HepG2 (cell line): ENCODE measurements around the gene ACAD11. TPM values are rescaled to one million over a fixed set of nuclear protein-coding genes. Genes with fewer than 3 reads are reported as not detected.

Source experiments
- CHCHD3 ChIP-seq: sonication (generic); formaldehyde crosslinking; IDR thresholded peaks from 2 replicates; pipeline ENCODE4 v1.8.0; 2022; ENCODE audit warnings: mild to moderate bottlenecking, missing genetic modification reagents, moderate library complexity
- ELF1 ChIP-seq: sonication (generic); formaldehyde crosslinking; IDR thresholded peaks from 2 replicates; pipeline ENCODE4 v1.4.0; 2020; ENCODE audit warnings: missing genetic modification reagents
- LRRFIP1 ChIP-seq: sonication (generic); formaldehyde crosslinking; conservative IDR thresholded peaks from 2 replicates; pipeline ENCODE4 v1.4.0; 2020; ENCODE audit warnings: missing genetic modification reagents
- MIXL1 ChIP-seq: IDR thresholded peaks from 2 replicates; pipeline ENCODE4 v1.6.1; 2016
- MZF1 ChIP-seq: sonication (generic); formaldehyde crosslinking; IDR thresholded peaks from 2 replicates; pipeline ENCODE4 v1.8.1; 2023; ENCODE audit warnings: mild to moderate bottlenecking, missing genetic modification reagents, borderline replicate concordance
- POLR2A ChIP-seq, 2 experiments: IDR thresholded peaks; 2 replicates each; pipeline ENCODE4 v1.6.1; 2011; ENCODE audit warnings: low read depth in 2 of 2, low read length in 2 of 2, mild to moderate bottlenecking in 1 of 2, moderate library complexity in 1 of 2; ENCODE audit not compliant: insufficient read depth in 1 of 2
- PRDM10 ChIP-seq: sonication (generic); formaldehyde crosslinking; IDR thresholded peaks from 2 replicates; pipeline ENCODE4 v1.4.0; 2020; ENCODE audit warnings: low read depth, missing genetic modification reagents
- ZBTB3 ChIP-seq: sonication (generic); formaldehyde crosslinking; IDR thresholded peaks from 2 replicates; pipeline ENCODE4 v1.4.0; 2020; ENCODE audit warnings: low read depth, mild to moderate bottlenecking, moderate library complexity, missing genetic modification reagents, borderline replicate concordance
- ZNF382 ChIP-seq: sonication (generic); formaldehyde crosslinking; IDR thresholded peaks from 2 replicates; pipeline ENCODE4 v1.5.0; 2020; ENCODE audit warnings: missing genetic modification reagents, mild to moderate bottlenecking, borderline replicate concordance
- ZNF460 ChIP-seq: sonication (generic); formaldehyde crosslinking; IDR thresholded peaks from 2 replicates; pipeline ENCODE4 v1.5.1; 2020; ENCODE audit warnings: missing genetic modification reagents, mild to moderate bottlenecking, borderline replicate concordance
- ZNF484 ChIP-seq: sonication (generic); formaldehyde crosslinking; IDR thresholded peaks from 2 replicates; pipeline ENCODE4 v1.5.1; 2020; ENCODE audit warnings: mild to moderate bottlenecking, low read depth, missing genetic modification reagents, borderline replicate concordance
- ZNF615 ChIP-seq: sonication (generic); formaldehyde crosslinking; IDR thresholded peaks from 2 replicates; pipeline ENCODE4 v1.5.0; 2020; ENCODE audit warnings: mild to moderate bottlenecking, missing genetic modification reagents, borderline replicate concordance
- ZNF747 ChIP-seq: sonication (generic); formaldehyde crosslinking; IDR thresholded peaks from 2 replicates; pipeline ENCODE4 v1.8.1; 2023; ENCODE audit warnings: missing genetic modification reagents, mild to moderate bottlenecking, borderline replicate concordance
- polyA plus RNA-seq, 8 experiments: library from polyadenylated mRNA; depleted of rRNA in 3 of 8; stranded (reverse) in 7 of 8; unstranded in 1 of 8; fragments of >200 nt; fragmentation: Illumina TruSeq in 4 of 8; extraction: Trizol in 4 of 8; gene quantifications; 2 replicates each; pipeline versions ENCODE4 v1.2.1 to v1.2.3, GENCODE V29; 2011 to 2016; ENCODE audit warnings: low read depth in 4 of 8, missing spikeins in 1 of 8, mixed read lengths in 1 of 8; ENCODE audit not compliant: insufficient read depth in 1 of 8
- total RNA-seq, 5 experiments: library from RNA; depleted of rRNA; stranded (reverse); fragments of >200 nt; fragmentation: Illumina TruSeq; extraction: Trizol; gene quantifications; 2 replicates each; pipeline ENCODE4 v1.2.3, GENCODE V29; 2016; ENCODE audit warnings: low read depth in 1 of 5
- TF ChIP-seq, protein P1 (sequence below): sonication (generic); formaldehyde crosslinking; IDR thresholded peaks from 2 replicates; pipeline ENCODE4 v1.4.0; 2020; ENCODE audit warnings: mild to moderate bottlenecking, missing genetic modification reagents, borderline replicate concordance

Gene ACAD11
- total and polyA plus RNA-seq, 2 of the 13 experiments (the other 11 are each of a cell fraction or from before 2014, with no cell fraction given), result 30.6 to 56.9 TPM

GRCh38 chr3:132660052-132660810 lies 622 bp upstream of the ACAD11 start, which contains the start of gene UBA5 (continued):
- no peak for TF ChIP-seq PRDM10 (CRISPR knock-in tag)
- no peak for TF ChIP-seq MIXL1
- TF ChIP-seq ZNF484 (CRISPR knock-in tag), result no peak
- TF ChIP-seq CHCHD3 (CRISPR knock-in tag), result no peak
- TF ChIP-seq ELF1 (CRISPR knock-in tag), result peak; percentile 53
- TF ChIP-seq POLR2A (IDR thresholded peaks at IDR 0.05; ENCODE audit: insufficient read depth in 1 of 2, low read depth in 2 of 2, low read length in 2 of 2), result peak; percentile 64 to 67; a peak in 3 of 4 replicates
- TF ChIP-seq ZNF460 (CRISPR knock-in tag), result no peak
- no peak for TF ChIP-seq ZNF382 (CRISPR knock-in tag)
- no peak for TF ChIP-seq LRRFIP1 (CRISPR knock-in tag)
- TF ChIP-seq MZF1 (CRISPR knock-in tag), result no peak
- no peak; the same call in 1 of the 2 replicates for TF ChIP-seq ZNF747
- TF ChIP-seq ZBTB3 (CRISPR knock-in tag), result no peak
- TF ChIP-seq, protein P1, sequence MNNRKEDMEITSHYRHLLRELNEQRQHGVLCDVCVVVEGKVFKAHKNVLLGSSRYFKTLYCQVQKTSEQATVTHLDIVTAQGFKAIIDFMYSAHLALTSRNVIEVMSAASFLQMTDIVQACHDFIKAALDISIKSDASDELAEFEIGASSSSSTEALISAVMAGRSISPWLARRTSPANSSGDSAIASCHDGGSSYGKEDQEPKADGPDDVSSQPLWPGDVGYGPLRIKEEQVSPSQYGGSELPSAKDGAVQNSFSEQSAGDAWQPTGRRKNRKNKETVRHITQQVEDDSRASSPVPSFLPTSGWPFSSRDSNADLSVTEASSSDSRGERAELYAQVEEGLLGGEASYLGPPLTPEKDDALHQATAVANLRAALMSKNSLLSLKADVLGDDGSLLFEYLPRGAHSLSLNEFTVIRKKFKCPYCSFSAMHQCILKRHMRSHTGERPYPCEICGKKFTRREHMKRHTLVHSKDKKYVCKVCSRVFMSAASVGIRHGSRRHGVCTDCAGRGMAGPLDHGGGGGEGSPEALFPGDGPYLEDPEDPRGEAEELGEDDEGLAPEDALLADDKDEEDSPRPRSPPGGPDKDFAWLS (CRISPR knock-in tag), result no peak
- 0 out of 2 replicates have a peak, but pooled peaks have one; percentile 61 for TF ChIP-seq ZNF615
